ENCODE results near the gene ARHGEF12.
A peak's percentile ranks its signal among the peaks of the same experiment; 100 is the strongest.

ARHGEF12 gene

DNA sequence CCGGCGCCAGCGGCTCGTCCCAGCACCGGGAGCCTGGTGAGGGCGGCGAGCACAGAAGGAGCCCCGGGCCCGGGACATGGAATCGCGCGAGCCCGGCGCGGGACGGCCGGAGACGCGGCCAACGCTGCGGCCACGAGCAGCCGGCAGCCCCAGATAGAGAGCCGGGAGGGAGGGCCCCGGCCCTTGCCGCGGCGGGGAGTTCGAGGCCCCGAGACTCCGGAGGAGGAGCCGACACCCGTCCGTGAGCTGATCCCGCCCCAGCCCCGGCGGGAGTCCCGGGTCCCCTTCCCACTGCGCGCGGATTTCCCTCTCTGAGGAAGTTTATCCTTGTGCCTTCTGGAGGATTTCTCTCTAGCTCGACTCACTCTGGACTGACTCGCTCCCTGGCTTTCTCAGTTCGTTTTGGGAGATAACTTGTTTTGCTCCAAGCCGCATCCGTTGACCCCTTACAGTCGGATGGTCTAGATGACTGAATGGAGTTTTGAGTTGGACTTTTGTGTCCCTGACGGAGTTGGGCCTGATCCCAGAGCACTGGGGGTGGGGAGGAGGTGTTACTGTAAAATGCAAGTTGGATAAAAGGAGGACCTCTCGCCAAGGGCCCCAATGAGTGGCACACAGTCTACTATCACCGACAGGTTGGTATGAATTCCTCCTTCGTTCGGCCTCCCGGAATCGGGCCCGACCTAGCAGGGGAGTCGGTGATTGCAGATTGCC is 585 bp downstream of the ARHGEF12 start:
- DNase-seq: peak; percentile 14

DNA sequence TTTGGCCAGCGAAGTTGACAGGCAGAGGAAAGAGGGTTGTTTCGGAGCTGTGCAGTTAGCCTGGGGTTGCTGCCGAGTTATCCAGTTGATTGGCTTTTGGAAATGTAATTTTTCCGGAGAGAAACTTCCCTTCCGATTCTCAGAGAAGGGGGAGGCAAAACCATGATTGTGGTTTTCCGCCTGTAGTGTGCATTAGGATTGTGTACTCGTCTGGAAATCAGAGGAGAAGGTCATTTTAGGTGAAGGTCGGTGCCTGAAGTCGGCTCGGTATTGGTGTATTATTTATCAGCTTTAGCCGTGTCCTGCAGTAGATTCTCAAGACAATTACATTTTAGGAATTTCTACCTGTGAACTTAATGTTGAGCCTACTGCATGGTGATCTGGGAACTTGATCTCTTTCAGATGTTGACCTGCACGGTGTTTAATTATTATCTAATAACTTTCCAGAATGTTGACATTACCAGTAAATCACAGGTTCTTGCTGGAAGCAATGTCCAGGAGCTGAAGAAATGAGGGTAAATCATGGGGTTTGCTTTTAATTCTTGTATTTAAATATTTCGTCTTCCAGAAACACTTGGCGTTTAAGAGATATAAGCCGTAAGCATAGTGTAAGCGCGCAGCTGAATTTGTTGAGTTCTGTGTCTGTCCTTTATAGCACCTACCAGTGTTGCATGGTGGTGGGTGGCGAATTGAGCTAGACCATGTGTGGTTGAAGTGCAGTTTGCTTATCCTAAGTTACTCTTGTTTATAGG is 1.3 kb downstream of the ARHGEF12 start:
- in situ Hi-C loops (cut with MboI; ENCODE audit: low pct_unique_long_range_greater_than_20kb, low sequenced_read_pairs): no loop called here
- peak; percentile 66 for DNase-seq

More for the DNA sequence above, 585 bp downstream of the ARHGEF12 start:
- in situ Hi-C loops (cut with MboI; ENCODE audit: low pct_unique_long_range_greater_than_20kb, low sequenced_read_pairs): no loop called here

GRCh38 chr11:120338107-120338933 is 2.1 kb downstream of the ARHGEF12 start:
- in situ Hi-C loops (cut with MboI; ENCODE audit: low pct_unique_long_range_greater_than_20kb, low sequenced_read_pairs): no loop called here

GRCh38 chr11:120339394-120339890 is 3.2 kb downstream of the ARHGEF12 start:
- peak; percentile 20 for DNase-seq
- in situ Hi-C loops (cut with MboI; ENCODE audit: low pct_unique_long_range_greater_than_20kb, low sequenced_read_pairs): no loop called here

More at GRCh38 chr11:120338107-120338933, 2.1 kb downstream of the ARHGEF12 start:
- no peak for DNase-seq

DNA sequence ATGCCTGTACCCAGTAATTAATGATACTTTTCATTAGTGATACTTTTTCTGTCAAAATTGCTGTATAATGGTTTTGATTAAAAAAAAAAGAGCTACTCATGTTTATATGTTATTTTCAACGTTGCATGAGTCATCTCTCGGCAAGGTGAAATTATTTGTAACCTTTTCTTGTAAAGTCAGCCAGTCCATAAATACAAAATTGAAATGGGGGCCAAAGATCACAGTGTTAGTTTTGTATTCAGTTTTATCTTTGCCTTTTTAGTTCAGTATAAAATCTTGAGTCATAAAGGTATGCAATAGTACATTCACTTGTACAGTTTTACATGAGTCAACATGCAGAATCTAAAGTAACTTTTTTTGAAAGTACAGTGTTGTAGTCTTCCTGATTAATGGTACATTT is 4.3 kb downstream of the ARHGEF12 start:
- in situ Hi-C loops (cut with MboI; ENCODE audit: low pct_unique_long_range_greater_than_20kb, low sequenced_read_pairs): no loop called here
- DNase-seq: no peak

- in situ Hi-C loops (cut with MboI; ENCODE audit: low pct_unique_long_range_greater_than_20kb, low sequenced_read_pairs): no loop called here
- DNase-seq: no peak
Observed at GRCh38 chr11:120342226-120342625, 6.0 kb downstream of the ARHGEF12 start.

DNA sequence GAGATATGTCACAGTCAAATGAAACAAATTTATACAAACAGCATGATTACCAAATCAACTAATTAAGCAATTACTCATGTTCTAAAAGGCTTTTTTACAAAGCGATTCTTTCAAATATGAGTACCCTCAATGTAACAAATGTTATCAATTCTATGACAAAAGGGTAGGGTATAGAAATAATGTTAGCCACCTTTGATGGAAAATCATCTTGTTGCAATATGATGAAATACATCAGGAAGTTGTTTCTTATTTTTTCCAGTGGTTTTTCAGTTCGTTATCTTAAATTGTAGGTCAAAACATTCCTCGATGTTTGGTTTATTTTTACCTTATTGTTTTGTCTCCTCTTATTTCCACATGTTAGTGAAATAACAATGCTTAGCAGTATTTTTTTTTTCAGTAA is 6.5 kb downstream of the ARHGEF12 start:
- no peak for DNase-seq
- in situ Hi-C loops (cut with MboI; ENCODE audit: low pct_unique_long_range_greater_than_20kb, low sequenced_read_pairs): no loop called here

DNA sequence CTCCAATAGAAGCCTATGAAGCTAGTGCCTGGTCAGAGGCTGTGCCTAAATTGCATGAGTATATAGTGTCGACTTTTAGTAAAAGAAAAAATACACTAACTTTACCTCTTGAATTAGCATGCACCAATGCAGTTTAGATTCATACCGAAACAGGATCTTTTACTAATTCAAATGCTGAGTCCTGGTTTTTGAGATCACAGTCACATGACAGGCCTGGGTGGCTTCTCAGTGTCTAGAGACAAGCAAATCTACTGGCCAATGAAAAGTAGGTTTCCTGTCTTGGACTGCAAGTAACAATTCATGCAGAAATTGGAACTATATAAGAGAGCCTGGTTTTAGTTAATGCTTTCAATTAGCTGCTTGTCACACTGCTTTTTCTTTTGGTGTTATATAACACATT is 7.2 kb downstream of the ARHGEF12 start:
- in situ Hi-C loops (cut with MboI; ENCODE audit: low pct_unique_long_range_greater_than_20kb, low sequenced_read_pairs): no loop called here
- DNase-seq: no peak

GRCh38 chr11:120344302-120345004 is 8.2 kb downstream of the ARHGEF12 start:
- DNase-seq: peak; percentile 95
- in situ Hi-C loops (cut with MboI; ENCODE audit: low pct_unique_long_range_greater_than_20kb, low sequenced_read_pairs): no loop called here

DNA sequence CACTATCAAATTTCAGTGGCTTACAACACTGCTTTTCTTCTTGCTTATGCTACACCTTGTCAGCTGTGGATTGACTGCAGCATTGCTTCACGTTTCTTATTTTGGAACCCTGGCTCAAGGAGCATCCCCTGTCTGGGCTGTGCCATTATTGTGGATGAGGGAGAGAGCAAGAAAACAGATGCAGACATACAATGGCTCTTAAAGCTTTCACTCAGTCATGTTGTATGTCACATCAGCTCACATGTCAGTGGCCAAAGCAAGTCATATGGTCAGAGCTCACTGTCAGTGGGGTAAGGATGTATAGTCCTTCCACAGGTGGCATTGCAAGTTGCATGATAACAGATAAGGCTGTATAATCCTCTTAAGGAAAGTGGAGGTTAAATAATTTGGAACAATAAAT is 10.0 kb downstream of the ARHGEF12 start:
- DNase-seq: no peak
- in situ Hi-C loops (cut with MboI; ENCODE audit: low pct_unique_long_range_greater_than_20kb, low sequenced_read_pairs): no loop called here

DNA sequence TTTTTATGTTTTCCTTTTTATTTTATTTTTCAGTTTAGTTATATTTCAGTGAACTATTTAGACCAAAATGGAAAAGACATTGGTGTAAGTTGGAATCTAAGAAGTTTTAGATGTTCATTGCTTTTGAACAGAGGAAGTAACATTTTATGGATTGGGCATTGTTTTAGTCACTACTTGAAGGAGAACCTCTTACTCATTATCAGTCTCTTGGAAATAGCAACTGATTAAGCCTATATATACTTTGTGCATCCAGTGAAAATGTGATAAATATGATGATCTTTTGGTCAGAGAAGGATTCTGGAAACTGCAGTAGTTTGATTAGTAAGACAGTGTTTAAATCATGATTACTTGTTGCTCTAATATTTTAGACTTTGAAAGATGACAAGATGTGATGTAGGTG is 14.4 kb downstream of the ARHGEF12 start:
- DNase-seq: no peak
- in situ Hi-C loops (cut with MboI; ENCODE audit: low pct_unique_long_range_greater_than_20kb, low sequenced_read_pairs): no loop called here

GRCh38 chr11:120352405-120352804 is 16.2 kb downstream of the ARHGEF12 start:
- DNase-seq: no peak
- in situ Hi-C loops (cut with MboI; ENCODE audit: low pct_unique_long_range_greater_than_20kb, low sequenced_read_pairs): no loop called here

DNA sequence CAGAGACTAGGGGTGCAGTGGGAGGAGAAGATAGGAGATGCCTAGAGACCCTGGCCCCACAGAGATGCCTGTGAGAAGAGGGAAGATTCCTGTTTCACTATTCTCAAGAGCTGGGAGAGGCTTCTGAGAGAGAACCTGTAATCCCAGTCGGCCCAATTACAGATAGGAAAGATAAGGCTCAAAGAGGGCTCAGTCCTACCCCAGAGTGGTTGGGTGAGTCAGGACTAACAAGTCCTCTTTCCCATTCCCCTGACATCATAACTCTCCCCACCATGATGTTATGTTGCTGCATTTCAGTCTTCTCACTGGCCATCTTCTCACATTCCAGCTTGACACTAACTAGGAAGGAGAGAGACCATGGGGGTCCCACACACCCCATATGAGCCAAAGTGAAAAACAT is 17.9 kb downstream of the ARHGEF12 start:
- in situ Hi-C loops (cut with MboI; ENCODE audit: low pct_unique_long_range_greater_than_20kb, low sequenced_read_pairs): no loop called here
- DNase-seq: no peak

DNA sequence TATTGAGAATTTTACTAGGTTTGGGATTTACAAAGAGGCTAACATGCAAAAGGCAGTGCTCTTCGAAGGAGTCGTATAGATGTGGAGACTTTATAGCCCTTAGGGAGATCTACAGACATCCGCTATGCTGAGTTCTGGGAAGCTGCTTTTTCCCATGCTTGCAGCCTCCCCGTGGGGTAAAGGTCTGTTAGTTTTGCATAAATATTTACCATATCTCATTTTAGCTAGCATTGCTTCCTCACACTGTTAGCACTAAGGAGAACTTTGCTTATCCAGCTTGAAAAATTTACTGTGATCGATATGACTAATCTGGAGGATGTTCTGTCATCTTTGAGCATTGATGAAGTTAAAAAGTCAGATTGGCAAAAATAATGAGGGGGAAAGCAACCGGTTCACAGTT is 18.6 kb downstream of the ARHGEF12 start:
- DNase-seq: no peak
- in situ Hi-C loops (cut with MboI; ENCODE audit: low pct_unique_long_range_greater_than_20kb, low sequenced_read_pairs): no loop called here

DNA sequence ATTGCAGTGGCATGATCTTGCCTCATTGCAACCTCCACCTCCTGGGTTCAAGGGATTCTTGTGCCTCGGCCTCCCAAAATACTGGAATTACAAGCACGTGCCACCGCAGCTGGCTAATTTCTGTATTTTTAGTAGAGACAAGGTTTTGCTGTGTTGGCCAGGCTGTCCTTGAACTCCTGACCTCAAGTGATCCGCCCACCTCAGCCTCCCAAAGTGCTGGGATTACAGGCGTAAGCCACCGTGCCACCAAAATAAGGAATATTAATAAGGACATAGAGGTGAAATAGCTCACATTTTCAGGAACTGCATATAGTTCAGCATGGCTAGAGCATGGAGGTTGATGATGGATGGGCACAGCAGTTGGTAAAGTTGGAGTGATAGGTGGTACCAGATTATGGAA is 21.4 kb downstream of the ARHGEF12 start:
- DNase-seq: no peak
- in situ Hi-C loops (cut with MboI; ENCODE audit: low pct_unique_long_range_greater_than_20kb, low sequenced_read_pairs): no loop called here

- in situ Hi-C loops (cut with MboI; ENCODE audit: low pct_unique_long_range_greater_than_20kb, low sequenced_read_pairs): no loop called here
- DNase-seq: no peak
Observed at GRCh38 chr11:120358729-120359128, 22.5 kb downstream of the ARHGEF12 start.

GRCh38 chr11:120363436-120363835 is 27.2 kb downstream of the ARHGEF12 start:
- no peak for DNase-seq

GRCh38 chr11:120365512-120365911 is 29.3 kb downstream of the ARHGEF12 start:
- DNase-seq: no peak
- in situ Hi-C loops (cut with MboI; ENCODE audit: low pct_unique_long_range_greater_than_20kb, low sequenced_read_pairs): no loop called here

More at GRCh38 chr11:120363436-120363835, 27.2 kb downstream of the ARHGEF12 start:
- in situ Hi-C loops (cut with MboI; ENCODE audit: low pct_unique_long_range_greater_than_20kb, low sequenced_read_pairs): no loop called here

- in situ Hi-C loops (cut with MboI; ENCODE audit: low pct_unique_long_range_greater_than_20kb, low sequenced_read_pairs): no loop called here
- DNase-seq: no peak
Observed at GRCh38 chr11:120372296-120372695, 36.1 kb downstream of the ARHGEF12 start.

Measured in KBM-7 (cell line).